Thyroid gland (tissue), 4 donors: ENCODE measurements around the gene PNPLA1. TPM values are rescaled to one million over a fixed set of nuclear protein-coding genes. Genes with fewer than 3 reads are reported as not detected.

Experiments
- DNase-seq, 2 donors: peaks; one replicate each; pipeline ENCODE4 v3.0.0-alpha.2; 2019
- H3K27ac ChIP-seq, 3 donors: fragments of 200-600 bp; sonication (generic); 1 replicate in 2 of 3; 2 replicates in 1 of 3; pipeline ENCODE4 v1.5.1; 2016 to 2019; ENCODE audit warnings: mild to moderate bottlenecking in 1 of 3, moderate library complexity in 1 of 3
- H3K27me3 ChIP-seq: fragments of 200-600 bp; sonication (generic); one replicate; pipeline ENCODE4 v1.5.1; 2019
- H3K36me3 ChIP-seq, 2 donors: fragments of 200-600 bp; sonication (generic); one replicate each; pipeline ENCODE4 v1.5.1; 2016 to 2019
- H3K4me1 ChIP-seq, 2 donors: fragments of 200-600 bp; sonication (generic); one replicate each; pipeline ENCODE4 v1.5.1; 2017 to 2019
- H3K4me3 ChIP-seq, 3 donors: fragments of 200-600 bp; sonication (generic); replicated peaks in 1 of 3; 1 replicate in 2 of 3; 2 replicates in 1 of 3; pipeline ENCODE4 v1.5.1; 2016; ENCODE audit warnings: mild to moderate bottlenecking in 1 of 3
- H3K9me3 ChIP-seq: fragments of 200-600 bp; sonication (generic); one replicate; pipeline ENCODE4 v1.5.1; 2017
- CTCF ChIP-seq, 6 experiments: fragments of 200-600 bp in 3 of 6; fragments of 450-650 bp in 3 of 6; sonication (generic) in 3 of 6; IDR thresholded peaks; one replicate each; pipeline ENCODE4 v1.5.1; 2016 to 2019; ENCODE audit warnings: antibody characterized with exemption in 6 of 6, mild to moderate bottlenecking in 2 of 6, inconsistent platforms in 1 of 6, moderate library complexity in 1 of 6
- POLR2A ChIP-seq, 2 donors: fragments of 450-650 bp; IDR thresholded peaks; one replicate each; pipeline ENCODE4 v1.6.1; 2017; ENCODE audit warnings: antibody characterized with exemption in 2 of 2, mild to moderate bottlenecking in 2 of 2, moderate library complexity in 1 of 2
- WGBS, 2 donors: methylation state at CpG; one replicate each; pipeline ENCODE4 v1.1.5; 2017; 5-methylcytosine and 5-hydroxymethylcytosine counted together
- intact Hi-C: fragments of 100-400 bp; cut with DNase I; formaldehyde crosslinking; loops from one replicate; pipeline ENCODE4 v1.15.1; 2023
- total RNA-seq, 4 donors: library from RNA; depleted of rRNA; stranded (reverse); fragments of >200 nt; gene quantifications; one replicate each; pipeline ENCODE4 v1.2.3, GENCODE V29; 2016

Gene PNPLA1
- total RNA-seq = under 1 TPM in 1 of 4 donors, not detected in 3; 0.11 TPM

GRCh38 chr6:36269834-36270705, at the start of gene PNPLA1:
Gene PNPLA1 (plus strand): TSS chr6:36270060. CDS start chr6:36270460, 400 bp downstream.
- TF ChIP-seq POLR2A (IDR thresholded peaks at IDR 0.05) (no peak), CTCF (IDR thresholded peaks at IDR 0.05) (no peak)
- Histone ChIP-seq H3K4me3 (no peak within 1 kb of the TSS), H3K9me3 (no peaks in the 10 kb centered on the region), H3K4me1 (no peaks in the 10 kb centered on the region), H3K36me3 (no peaks in the 10 kb centered on the region), H3K27me3 (no peaks in the 10 kb centered on the region), H3K27ac (no peak within 1 kb of the TSS)
- WGBS, 2 donors = 74 to 78% methylated on average over 26 to 31 of the region's 32 CpGs
- intact Hi-C loops = no loop called here
- DNase-seq = no peak

- WGBS, 2 donors = 95 to 96% methylated on average over 4 of the region's 4 CpGs
- no peaks in the 10 kb centered on the region for H3K9me3 ChIP-seq
- TF ChIP-seq CTCF (IDR thresholded peaks at IDR 0.05) (no peak), POLR2A (IDR thresholded peaks at IDR 0.05) (no peak)
- no peaks in the 10 kb centered on the region for H3K4me1 ChIP-seq
- H3K4me3 ChIP-seq = no peak overlapping the region
- no peaks in the 10 kb centered on the region for H3K27me3 ChIP-seq
- H3K27ac ChIP-seq = no peak overlapping the region
- H3K36me3 ChIP-seq = peaks cover 43 to 66% of the 10 kb centered on the region in 2 donors
- intact Hi-C loops = no loop called here
- DNase-seq = no peak
Measured at GRCh38 chr6:36220226-36220625, 49.6 kb upstream of the PNPLA1 start.

GRCh38 chr6:36221674-36222073, 48.2 kb upstream of the PNPLA1 start:
- Histone ChIP-seq H3K4me3 (no peak overlapping the region), H3K4me1 (no peaks in the 10 kb centered on the region), H3K27ac (no peak overlapping the region), H3K9me3 (no peaks in the 10 kb centered on the region), H3K36me3 (peaks cover 56 to 67% of the 10 kb centered on the region in 2 donors), H3K27me3 (no peaks in the 10 kb centered on the region)
- TF ChIP-seq POLR2A (IDR thresholded peaks at IDR 0.05) (no peak), CTCF (IDR thresholded peaks at IDR 0.05) (no peak)
- DNase-seq = no peak
- intact Hi-C loops = no loop called here
- 78 to 85% methylated on average over 2 of the region's 2 CpGs for WGBS, 2 donors

GRCh38 chr6:36222924-36223323, 46.9 kb upstream of the PNPLA1 start:
- Histone ChIP-seq H3K27ac (no peak overlapping the region), H3K4me1 (no peaks in the 10 kb centered on the region), H3K27me3 (no peaks in the 10 kb centered on the region), H3K36me3 (peaks cover 47 to 57% of the 10 kb centered on the region in 2 donors), H3K9me3 (no peaks in the 10 kb centered on the region), H3K4me3 (no peak overlapping the region)
- 93 to 94% methylated on average over 4 of the region's 4 CpGs for WGBS, 2 donors
- DNase-seq = no peak
- intact Hi-C loops = no loop called here
- TF ChIP-seq CTCF (IDR thresholded peaks at IDR 0.05) (no peak), POLR2A (IDR thresholded peaks at IDR 0.05) (no peak)

GRCh38 chr6:36223706-36224105, 46.2 kb upstream of the PNPLA1 start:
- no peaks in the 10 kb centered on the region for H3K4me1 ChIP-seq
- TF ChIP-seq POLR2A (IDR thresholded peaks at IDR 0.05) (no peak), CTCF (IDR thresholded peaks at IDR 0.05) (no peak)
- intact Hi-C loops = no loop called here
- DNase-seq = no peak
- peaks cover 44 to 55% of the 10 kb centered on the region in 2 donors for H3K36me3 ChIP-seq
- no peaks in the 10 kb centered on the region for H3K9me3 ChIP-seq
- no peak overlapping the region for H3K4me3 ChIP-seq
- 96 to 98% methylated on average over 1 of the region's 1 CpG for WGBS, 2 donors
- H3K27me3 ChIP-seq = no peaks in the 10 kb centered on the region
- no peak overlapping the region for H3K27ac ChIP-seq
